VCaP (cell line): Measurements from ENCODE around the gene MYH7B.

ENCODE experiments used
- H3K27ac ChIP-seq: fragments of 450-650 bp; 2 replicates; pipeline ENCODE4 v1.5.1; 2017
- CTCF ChIP-seq: fragments of 450-650 bp; conservative IDR thresholded peaks from 2 replicates; pipeline ENCODE4 v1.5.1; 2017; ENCODE audit warnings: mild to moderate bottlenecking, moderate library complexity

MYH7B gene

GRCh38 chr20:34999782-35000181, 44.1 kb downstream of the MYH7B start:
- no peak overlapping the region for H3K27ac ChIP-seq
- TF ChIP-seq CTCF: no peak

- no peak for TF ChIP-seq CTCF
- no peak overlapping the region for H3K27ac ChIP-seq
These were observed 44.7 kb downstream of the MYH7B start for GRCh38 chr20:35000311-35000921.

GRCh38 chr20:35000922-35001595, 45.4 kb downstream of the MYH7B start:
- no peak for TF ChIP-seq CTCF
- H3K27ac ChIP-seq: no peak overlapping the region

GRCh38 chr20:35001596-35002362, 46.1 kb downstream of the MYH7B start:
- H3K27ac ChIP-seq: no peak overlapping the region
- TF ChIP-seq CTCF: peak; percentile 45

- no peak; the same call in 1 of the 2 replicates for TF ChIP-seq CTCF
These were observed 47.0 kb downstream of the MYH7B start for GRCh38 chr20:35002426-35003210.

GRCh38 chr20:35003211-35004031, 47.8 kb downstream of the MYH7B start:
- H3K27ac ChIP-seq: no peak overlapping the region

More at GRCh38 chr20:35002426-35003210, 47.0 kb downstream of the MYH7B start:
- no peak overlapping the region for H3K27ac ChIP-seq

More at GRCh38 chr20:35003211-35004031, 47.8 kb downstream of the MYH7B start:
- no peak for TF ChIP-seq CTCF
